Trophoblast cell (in vitro differentiated cells and primary cell): ENCODE results near the gene GET4.
A peak's percentile ranks its signal among the peaks of the same experiment; 100 is the strongest.

Experiments used
- DNase-seq, 2 donors: peaks; one replicate each; pipeline ENCODE4 v3.0.0-alpha.2; 2016
- H2AFZ ChIP-seq: 2 replicates; pipeline ENCODE4 v1.6.1; 2013; ENCODE audit warnings: low read length, moderate library complexity, mild to moderate bottlenecking; ENCODE audit not compliant: insufficient read depth, poor library complexity
- H2AK5ac ChIP-seq: 2 replicates; pipeline ENCODE4 v1.6.1; 2013; ENCODE audit warnings: mild to moderate bottlenecking, low read length
- H2BK120ac ChIP-seq: 2 replicates; pipeline ENCODE4 v1.6.1; 2013; ENCODE audit warnings: low read length, mild to moderate bottlenecking, moderate library complexity; ENCODE audit not compliant: insufficient read depth, poor library complexity
- H2BK12ac ChIP-seq: 2 replicates; pipeline ENCODE4 v1.6.1; 2013; ENCODE audit warnings: mild to moderate bottlenecking, low read length, moderate library complexity
- H2BK5ac ChIP-seq: 2 replicates; pipeline ENCODE4 v1.6.1; 2013; ENCODE audit warnings: low read length, low read depth, moderate library complexity, mild to moderate bottlenecking; ENCODE audit not compliant: poor library complexity
- H3K14ac ChIP-seq: 2 replicates; pipeline ENCODE4 v1.6.1; 2013; ENCODE audit warnings: mild to moderate bottlenecking, low read length
- H3K18ac ChIP-seq: 2 replicates; pipeline ENCODE4 v1.6.1; 2013; ENCODE audit warnings: mild to moderate bottlenecking, low read length
- H3K23ac ChIP-seq: 2 replicates; pipeline ENCODE4 v1.6.1; 2013; ENCODE audit warnings: low read length
- H3K27ac ChIP-seq: 2 replicates; pipeline ENCODE4 v1.5.1; 2013; ENCODE audit warnings: low read depth, mild to moderate bottlenecking, inconsistent platforms, low read length, moderate library complexity
- H3K27me3 ChIP-seq: 2 replicates; pipeline ENCODE4 v1.6.1; 2013; ENCODE audit warnings: inconsistent platforms, mild to moderate bottlenecking, low read length, moderate library complexity; ENCODE audit not compliant: insufficient read depth
- H3K36me3 ChIP-seq, 2 experiments: 1 replicate in 1 of 2; 2 replicates in 1 of 2; pipeline ENCODE4 v1.6.1; 2013; ENCODE audit warnings: low read length in 2 of 2, mild to moderate bottlenecking in 2 of 2, moderate library complexity in 1 of 2; ENCODE audit not compliant: insufficient read depth in 2 of 2, control insufficient read depth in 1 of 2
- H3K4ac ChIP-seq: 2 replicates; pipeline ENCODE4 v1.6.1; 2013; ENCODE audit warnings: low read depth, mild to moderate bottlenecking, low read length, moderate library complexity
- H3K4me1 ChIP-seq, 2 experiments: 1 replicate in 1 of 2; 2 replicates in 1 of 2; pipeline ENCODE4 v1.6.1; 2013; ENCODE audit warnings: low read length in 2 of 2, mild to moderate bottlenecking in 2 of 2, moderate library complexity in 1 of 2; ENCODE audit not compliant: insufficient read depth in 2 of 2, control insufficient read depth in 1 of 2
- H3K4me2 ChIP-seq: 2 replicates; pipeline ENCODE4 v1.6.1; 2013; ENCODE audit warnings: inconsistent platforms, mild to moderate bottlenecking, low read length, moderate library complexity
- H3K4me3 ChIP-seq: 2 replicates; pipeline ENCODE4 v1.5.1; 2013; ENCODE audit warnings: mild to moderate bottlenecking, low read depth, low read length, inconsistent platforms
- H3K79me1 ChIP-seq: one replicate; pipeline ENCODE4 v1.6.1; 2013; ENCODE audit warnings: low read length
- H3K79me2 ChIP-seq: 2 replicates; pipeline ENCODE4 v1.6.1; 2013; ENCODE audit warnings: low read length, mild to moderate bottlenecking; ENCODE audit not compliant: control insufficient read depth, insufficient read depth, poor library complexity
- H3K9ac ChIP-seq: 2 replicates; pipeline ENCODE4 v1.6.1; 2013; ENCODE audit warnings: mild to moderate bottlenecking, low read length
- H3K9me3 ChIP-seq: 2 replicates; pipeline ENCODE4 v1.6.1; 2013; ENCODE audit warnings: low read depth, mild to moderate bottlenecking, control low read depth, inconsistent platforms, low read length; ENCODE audit not compliant: insufficient read depth
- H4K12ac ChIP-seq: 2 replicates; pipeline ENCODE4 v1.6.1; 2013; ENCODE audit warnings: low read depth, mild to moderate bottlenecking, low read length, moderate library complexity
- H4K8ac ChIP-seq: 2 replicates; pipeline ENCODE4 v1.6.1; 2013; ENCODE audit warnings: low read depth, mild to moderate bottlenecking, low read length, moderate library complexity
- H4K91ac ChIP-seq: one replicate; pipeline ENCODE4 v1.6.1; 2013; ENCODE audit warnings: low read depth, mild to moderate bottlenecking, low read length, moderate library complexity
- WGBS: extraction: QIAGEN DNeasy Blood & Tissue Kit; methylation state at CpG from one replicate; pipeline ENCODE4 v1.1.7; 2013; ENCODE audit warnings: missing lambda C conversion rate; ENCODE audit not compliant: insufficient read length, insufficient coverage; ENCODE audit errors: extremely low coverage; 5-methylcytosine and 5-hydroxymethylcytosine counted together

The GET4 gene

DNA sequence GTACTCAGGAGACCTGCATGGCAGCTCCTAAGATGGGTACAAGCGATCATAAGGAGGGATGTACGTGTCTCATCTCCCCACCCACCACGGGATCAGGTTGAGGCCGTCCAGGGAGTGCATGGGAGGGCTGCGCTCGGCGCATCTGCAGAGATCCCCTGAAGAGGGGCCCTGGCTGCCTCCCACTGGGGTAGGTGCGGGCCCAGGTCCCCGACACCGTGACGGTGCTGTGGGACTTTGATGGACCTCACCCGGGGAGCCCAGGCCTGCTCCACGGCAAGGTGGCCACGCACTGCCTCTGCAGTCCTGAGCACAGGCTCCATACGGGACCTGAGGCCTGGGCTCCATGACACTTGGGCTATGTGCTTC, 12.7 kb downstream of the GET4 start:
- no peak overlapping the region for H3K9ac ChIP-seq
- no peaks in the 10 kb centered on the region for H3K9me3 ChIP-seq
- no peak overlapping the region for H2BK120ac ChIP-seq
- peaks cover 82% of the 10 kb centered on the region in 2 experiments for H3K36me3 ChIP-seq
- H3K4me2 ChIP-seq = no peak overlapping the region
- no CpG with 5 or more reads among the region's 15 CpGs for whole genome bisulfite sequencing
- H3K27ac ChIP-seq = no peak overlapping the region
- H3K23ac ChIP-seq = no peak overlapping the region
- no peak overlapping the region for H4K91ac ChIP-seq
- peaks cover 17% of the 10 kb centered on the region for H3K79me2 ChIP-seq
- no peaks in the 10 kb centered on the region for H3K79me1 ChIP-seq
- no peaks in the 10 kb centered on the region for H3K27me3 ChIP-seq
- H2AFZ ChIP-seq = no peak overlapping the region
- no peak overlapping the region for H2AK5ac ChIP-seq
- H3K4ac ChIP-seq = peak overlapping the region; percentile 4
- no peak overlapping the region for H2BK5ac ChIP-seq
- H3K14ac ChIP-seq = no peak overlapping the region
- DNase-seq = no peak
- peaks cover 7 to 12% of the 10 kb centered on the region in 2 experiments for H3K4me1 ChIP-seq
- H4K12ac ChIP-seq = no peak overlapping the region
- H3K18ac ChIP-seq = peak overlapping the region; percentile 2
- no peak overlapping the region for H2BK12ac ChIP-seq
- H4K8ac ChIP-seq = no peak overlapping the region
- H3K4me3 ChIP-seq = no peak overlapping the region

DNA sequence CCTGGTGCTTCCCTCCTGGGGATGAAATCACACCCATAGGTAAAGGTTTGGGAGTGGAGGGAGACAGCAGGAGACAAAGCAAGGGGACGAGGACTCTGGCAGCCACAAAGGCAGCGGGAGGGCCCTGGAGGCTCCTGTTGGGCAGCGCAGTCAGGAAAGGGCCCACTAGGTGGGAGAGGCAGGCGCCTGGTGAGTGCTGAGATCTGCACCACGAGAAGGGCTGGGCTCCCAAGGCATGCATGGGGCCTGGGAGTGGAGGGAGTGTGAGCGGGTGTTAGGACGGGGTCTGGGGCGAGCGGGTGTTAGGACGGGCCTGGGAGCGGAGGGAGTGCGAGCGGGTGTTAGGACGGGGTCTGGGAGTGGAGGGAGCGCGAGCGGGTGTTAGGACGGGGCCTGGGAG, 13.0 kb downstream of the GET4 start:
- Histone ChIP-seq H3K4me3 (no peak overlapping the region), H2BK5ac (no peak overlapping the region)
- no peak for DNase-seq

DNA sequence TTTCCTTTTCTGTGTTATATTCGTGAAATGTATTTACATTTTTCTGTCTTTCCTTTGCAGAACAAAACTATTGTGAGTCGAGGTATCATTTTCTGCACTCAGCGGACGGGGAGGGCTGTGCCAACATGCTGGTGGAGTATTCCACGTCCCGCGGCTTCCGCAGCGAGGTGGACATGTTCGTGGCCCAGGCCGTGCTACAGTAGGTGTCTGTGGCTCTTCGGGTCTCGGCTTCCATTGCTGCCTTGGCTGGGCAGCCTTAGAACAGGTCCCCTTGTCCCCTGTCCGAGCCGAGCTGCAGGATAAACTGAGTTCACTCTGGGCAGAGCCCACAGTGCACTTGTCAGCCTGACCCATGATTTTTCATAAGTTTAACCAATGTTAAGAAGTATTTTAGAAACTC, 14.5 kb downstream of the GET4 start:
- no peak overlapping the region for H2BK5ac ChIP-seq
- H4K91ac ChIP-seq = no peak overlapping the region
- H4K8ac ChIP-seq = no peak overlapping the region
- peaks cover 93 to 95% of the 10 kb centered on the region in 2 experiments for H3K36me3 ChIP-seq
- peaks cover 5 to 11% of the 10 kb centered on the region in 2 experiments for H3K4me1 ChIP-seq
- WGBS = no CpG with 5 or more reads among the region's 15 CpGs
- H3K9me3 ChIP-seq = no peaks in the 10 kb centered on the region
- H2BK12ac ChIP-seq = no peak overlapping the region
- H3K27ac ChIP-seq = no peak overlapping the region
- H3K4me2 ChIP-seq = no peak overlapping the region
- no peaks in the 10 kb centered on the region for H3K27me3 ChIP-seq
- H3K23ac ChIP-seq = no peak overlapping the region
- no peaks in the 10 kb centered on the region for H3K79me1 ChIP-seq
- no peak for DNase-seq
- H2BK120ac ChIP-seq = no peak overlapping the region
- no peak overlapping the region for H3K18ac ChIP-seq
- H3K4me3 ChIP-seq = no peak overlapping the region
- H3K14ac ChIP-seq = no peak overlapping the region
- no peak overlapping the region for H4K12ac ChIP-seq
- H2AFZ ChIP-seq = no peak overlapping the region
- H3K4ac ChIP-seq = no peak overlapping the region
- H3K79me2 ChIP-seq = peaks cover 3% of the 10 kb centered on the region
- no peak overlapping the region for H2AK5ac ChIP-seq
- H3K9ac ChIP-seq = no peak overlapping the region

More for the DNA sequence above, 13.0 kb downstream of the GET4 start:
- peaks cover 13% of the 10 kb centered on the region for H3K79me2 ChIP-seq
- no peaks in the 10 kb centered on the region for H3K79me1 ChIP-seq
- H3K9me3 ChIP-seq = no peaks in the 10 kb centered on the region
- peaks cover 83 to 85% of the 10 kb centered on the region in 2 experiments for H3K36me3 ChIP-seq
- no peak overlapping the region for H3K23ac ChIP-seq
- H2AFZ ChIP-seq = no peak overlapping the region
- H3K18ac ChIP-seq = peak overlapping the region; percentile 2
- H3K14ac ChIP-seq = no peak overlapping the region
- H2AK5ac ChIP-seq = no peak overlapping the region
- no peak overlapping the region for H3K27ac ChIP-seq
- H3K4me1 ChIP-seq = peaks cover 5 to 11% of the 10 kb centered on the region in 2 experiments
- no peak overlapping the region for H2BK12ac ChIP-seq
- no peak overlapping the region for H3K4me2 ChIP-seq
- no peak overlapping the region for H3K9ac ChIP-seq
- H4K91ac ChIP-seq = no peak overlapping the region
- H3K4ac ChIP-seq = peak overlapping the region; percentile 4
- no peak overlapping the region for H2BK120ac ChIP-seq
- no peak overlapping the region for H4K12ac ChIP-seq
- no peaks in the 10 kb centered on the region for H3K27me3 ChIP-seq
- H4K8ac ChIP-seq = no peak overlapping the region
- no CpG with 5 or more reads among the region's 18 CpGs for WGBS

DNA sequence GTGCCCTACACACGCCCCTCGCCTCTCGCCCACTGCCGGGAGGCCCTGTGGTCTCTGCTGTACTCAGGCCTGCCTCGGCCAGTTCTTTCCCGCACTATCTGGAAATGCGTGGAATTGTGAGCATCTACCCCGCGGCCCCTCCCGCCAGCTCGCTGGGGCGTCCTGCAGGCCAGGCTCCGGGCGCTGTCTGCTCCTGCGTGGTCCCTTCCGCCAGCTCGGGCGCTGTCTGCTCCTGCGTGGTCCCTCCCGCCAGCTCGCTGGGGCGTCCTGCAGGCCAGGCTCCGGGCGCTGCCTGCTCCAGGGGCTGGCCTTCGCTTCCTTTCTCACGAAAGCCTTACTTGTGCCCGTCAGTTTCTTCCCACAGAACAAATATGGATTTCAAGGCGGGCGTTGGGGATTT, 14.9 kb downstream of the GET4 start:
- no peaks in the 10 kb centered on the region for H3K79me1 ChIP-seq
- H2BK120ac ChIP-seq = no peak overlapping the region
- H3K14ac ChIP-seq = no peak overlapping the region
- no peak overlapping the region for H4K12ac ChIP-seq
- no peak overlapping the region for H3K23ac ChIP-seq
- no peak overlapping the region for H2AK5ac ChIP-seq
- no peak overlapping the region for H2AFZ ChIP-seq
- no peaks in the 10 kb centered on the region for H3K9me3 ChIP-seq
- no peak overlapping the region for H3K27ac ChIP-seq
- H3K4me3 ChIP-seq = no peak overlapping the region
- no peak overlapping the region for H3K4ac ChIP-seq
- H2BK5ac ChIP-seq = no peak overlapping the region
- no peak overlapping the region for H4K8ac ChIP-seq
- no peak overlapping the region for H4K91ac ChIP-seq
- H3K18ac ChIP-seq = no peak overlapping the region
- peaks cover 92 to 93% of the 10 kb centered on the region in 2 experiments for H3K36me3 ChIP-seq
- H3K9ac ChIP-seq = no peak overlapping the region
- WGBS = no CpG with 5 or more reads among the region's 29 CpGs
- no peak overlapping the region for H2BK12ac ChIP-seq
- no peaks in the 10 kb centered on the region for H3K27me3 ChIP-seq
- H3K4me1 ChIP-seq = peaks cover 5 to 11% of the 10 kb centered on the region in 2 experiments
- no peak for DNase-seq
- H3K79me2 ChIP-seq = no peaks in the 10 kb centered on the region
- H3K4me2 ChIP-seq = no peak overlapping the region
